ENCODE measurements around the gene SLC52A1.
A peak's percentile ranks its signal among the peaks of the same experiment; 100 is the strongest.
"Not testable (repeated sequence)": the region's sequence is repeated elsewhere in the genome, so short reads cannot be mapped to it uniquely, and the experiment has no call there.

SLC52A1 gene

GRCh38 chr17:5035315-5035714 is at the start of gene SLC52A1:
SLC52A1 (minus strand) TSS chr17:5035426; CDS start chr17:5034606, 820 bp downstream.
- in situ Hi-C loops (cut with MboI; ENCODE audit: low sequenced_read_pairs, unreplicated experiment), result no loop called here
- DNase-seq (ENCODE audit: low spot score), result no peak
- TF ChIP-seq, protein P1, sequence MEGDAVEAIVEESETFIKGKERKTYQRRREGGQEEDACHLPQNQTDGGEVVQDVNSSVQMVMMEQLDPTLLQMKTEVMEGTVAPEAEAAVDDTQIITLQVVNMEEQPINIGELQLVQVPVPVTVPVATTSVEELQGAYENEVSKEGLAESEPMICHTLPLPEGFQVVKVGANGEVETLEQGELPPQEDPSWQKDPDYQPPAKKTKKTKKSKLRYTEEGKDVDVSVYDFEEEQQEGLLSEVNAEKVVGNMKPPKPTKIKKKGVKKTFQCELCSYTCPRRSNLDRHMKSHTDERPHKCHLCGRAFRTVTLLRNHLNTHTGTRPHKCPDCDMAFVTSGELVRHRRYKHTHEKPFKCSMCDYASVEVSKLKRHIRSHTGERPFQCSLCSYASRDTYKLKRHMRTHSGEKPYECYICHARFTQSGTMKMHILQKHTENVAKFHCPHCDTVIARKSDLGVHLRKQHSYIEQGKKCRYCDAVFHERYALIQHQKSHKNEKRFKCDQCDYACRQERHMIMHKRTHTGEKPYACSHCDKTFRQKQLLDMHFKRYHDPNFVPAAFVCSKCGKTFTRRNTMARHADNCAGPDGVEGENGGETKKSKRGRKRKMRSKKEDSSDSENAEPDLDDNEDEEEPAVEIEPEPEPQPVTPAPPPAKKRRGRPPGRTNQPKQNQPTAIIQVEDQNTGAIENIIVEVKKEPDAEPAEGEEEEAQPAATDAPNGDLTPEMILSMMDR (IDR thresholded peaks at IDR 0.05; ENCODE audit: borderline replicate concordance, control extremely low read depth, extremely low read depth, insufficient read depth, missing control alignments), result no peak

DNA sequence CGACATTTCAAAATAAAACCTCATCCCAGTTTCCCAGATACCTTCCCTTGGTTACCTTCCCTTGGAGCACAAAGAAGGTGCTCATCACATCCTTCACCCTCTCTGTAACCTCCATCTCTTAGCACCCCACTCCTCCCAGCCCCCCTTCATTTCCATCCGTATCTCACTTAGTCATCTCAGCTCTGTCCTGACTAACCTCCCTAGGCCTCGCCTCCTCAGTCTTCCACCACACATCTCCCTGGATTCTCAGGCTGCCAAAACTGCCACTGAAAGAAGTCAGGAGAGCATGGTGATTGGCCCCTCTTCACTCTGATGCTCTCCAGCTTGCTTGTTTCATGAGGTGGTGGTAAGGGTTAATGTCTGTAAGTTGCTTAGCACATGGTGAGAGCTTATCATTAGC is 45.4 kb upstream of the SLC52A1 start:
- no peak for DNase-seq (ENCODE audit: low spot score)
- in situ Hi-C loops (cut with MboI; ENCODE audit: low sequenced_read_pairs, unreplicated experiment), result no loop called here
- TF ChIP-seq, protein P1 (IDR thresholded peaks at IDR 0.05; ENCODE audit: borderline replicate concordance, control extremely low read depth, extremely low read depth, insufficient read depth, missing control alignments), result no peak

GRCh38 chr17:5078106-5079028 is 43.1 kb upstream of the SLC52A1 start, which contains the start of gene ZFP3:
ZFP3 (plus strand) TSS chr17:5078467; CDS start chr17:5091505, 13,038 bp downstream.
- in situ Hi-C loops (cut with MboI; ENCODE audit: low sequenced_read_pairs, unreplicated experiment), result no loop called here

GRCh38 chr17:5077781-5078105 is 42.5 kb upstream of the SLC52A1 start:
- DNase-seq (ENCODE audit: low spot score), result no peak
- in situ Hi-C loops (cut with MboI; ENCODE audit: low sequenced_read_pairs, unreplicated experiment), result no loop called here
- TF ChIP-seq, protein P1 (IDR thresholded peaks at IDR 0.05; ENCODE audit: borderline replicate concordance, control extremely low read depth, extremely low read depth, insufficient read depth, missing control alignments), result no peak

More at GRCh38 chr17:5078106-5079028, 43.1 kb upstream of the SLC52A1 start, which contains the start of gene ZFP3:
- DNase-seq (ENCODE audit: low spot score), result peak; percentile 87
- TF ChIP-seq, protein P1 (IDR thresholded peaks at IDR 0.05; ENCODE audit: borderline replicate concordance, control extremely low read depth, extremely low read depth, insufficient read depth, missing control alignments), result peak; percentile 30

GRCh38 chr17:5077275-5077674 is 42.0 kb upstream of the SLC52A1 start:
- DNase-seq (ENCODE audit: low spot score); in situ Hi-C loops (cut with MboI; ENCODE audit: low sequenced_read_pairs, unreplicated experiment): not testable (repeated sequence)

DNA sequence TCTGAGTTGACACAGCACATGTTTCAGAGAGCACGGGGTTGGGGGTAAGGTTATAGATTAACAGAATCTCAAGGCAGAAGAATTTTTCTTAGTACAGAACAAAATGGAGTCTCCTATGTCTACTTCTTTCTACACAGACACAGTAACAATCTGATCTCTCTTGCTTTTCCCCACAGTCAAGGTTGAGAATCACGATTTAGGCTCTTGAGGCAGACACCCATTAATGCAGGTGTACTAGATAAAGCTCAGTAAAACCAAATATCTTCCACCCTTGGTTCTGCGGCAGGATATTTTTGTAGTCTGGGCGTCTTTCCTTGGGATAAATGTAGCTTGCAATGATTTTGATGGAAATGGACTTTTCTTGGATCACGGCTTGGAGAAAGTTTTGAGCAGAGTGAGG is 40.2 kb upstream of the SLC52A1 start:
- DNase-seq (ENCODE audit: low spot score); in situ Hi-C loops (cut with MboI; ENCODE audit: low sequenced_read_pairs, unreplicated experiment): not testable (repeated sequence)

DNA sequence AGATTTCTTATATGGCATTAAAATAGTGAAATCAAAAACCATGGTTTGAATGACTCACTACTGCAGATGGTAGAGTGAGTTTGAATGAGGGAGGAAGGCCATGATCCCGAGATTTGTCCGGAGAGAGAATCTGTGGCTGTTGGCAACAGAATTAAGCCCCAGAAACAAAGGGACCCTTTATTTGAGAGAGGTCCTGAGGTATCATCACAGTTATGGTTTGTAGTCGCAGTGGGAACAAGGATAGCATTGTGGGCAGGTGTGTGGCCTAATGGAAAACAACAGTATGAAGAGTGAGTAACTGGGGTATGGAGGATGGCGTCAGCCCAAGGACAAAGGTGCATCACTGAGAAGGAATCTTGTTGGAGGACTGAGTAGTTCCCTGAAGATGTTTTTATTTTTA is 34.5 kb upstream of the SLC52A1 start:
- DNase-seq (ENCODE audit: low spot score), result no peak
- in situ Hi-C loops (cut with MboI; ENCODE audit: low sequenced_read_pairs, unreplicated experiment), result loop anchor here (10.0 kb wide), 1 partner anchor 95 kb away; no protein-coding TSS in a partner anchor
- TF ChIP-seq, protein P1 (IDR thresholded peaks at IDR 0.05; ENCODE audit: borderline replicate concordance, control extremely low read depth, extremely low read depth, insufficient read depth, missing control alignments), result no peak
